HG03442 (cell line): ENCODE results near the gene PRPH.
"Not testable (repeated sequence)": the region's sequence is repeated elsewhere in the genome, so short reads cannot be mapped to it uniquely, and the experiment has no call there.

Source experiments
- ATAC-seq: cut with Tn5 transposase; IDR thresholded peaks from one replicate; pipeline ENCODE4 v1.9.1; 2021; ENCODE audit warnings: mild to moderate bottlenecking, moderate library complexity; ENCODE audit not compliant: unreplicated experiment

PRPH gene

DNA sequence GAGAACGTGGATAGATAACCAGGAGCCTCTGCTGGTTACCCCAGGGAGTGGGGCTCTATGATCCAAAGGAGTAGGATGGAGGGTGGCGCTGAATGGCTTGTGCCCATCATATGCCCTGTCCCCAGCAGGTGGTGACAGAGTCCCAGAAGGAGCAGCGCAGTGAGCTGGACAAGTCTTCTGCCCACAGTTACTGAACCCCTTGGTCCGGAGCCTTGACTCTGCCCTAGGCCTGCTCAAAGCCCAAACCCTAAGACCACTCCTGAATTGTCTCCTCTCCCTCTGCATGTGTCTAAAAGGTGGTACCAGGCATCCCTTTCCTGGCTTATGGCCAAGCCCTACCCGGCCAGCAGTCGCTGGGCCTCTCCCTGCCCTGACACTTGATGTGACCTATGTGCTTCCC is 3.2 kb downstream of the PRPH start:
- ATAC-seq: no peak

DNA sequence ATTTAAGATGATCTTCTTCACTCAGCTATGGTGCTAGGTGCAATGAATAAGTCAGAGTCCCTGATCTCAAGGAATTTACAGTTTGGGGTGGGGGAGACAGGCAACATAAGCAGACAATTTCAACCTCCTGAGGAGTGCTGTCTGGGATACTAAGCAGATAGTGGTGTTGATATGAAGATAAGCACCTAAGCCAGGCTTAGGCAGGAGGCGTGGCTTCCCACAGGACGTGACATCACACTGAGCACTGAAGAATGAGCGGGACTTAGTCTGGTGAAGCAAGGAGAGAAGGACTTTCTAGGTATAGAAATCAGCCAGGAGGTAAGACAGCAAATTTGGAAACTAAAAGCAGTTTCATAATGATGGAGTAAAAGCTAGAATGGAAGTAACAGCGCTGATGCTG is 6.8 kb downstream of the PRPH start:
- ATAC-seq: no peak

DNA sequence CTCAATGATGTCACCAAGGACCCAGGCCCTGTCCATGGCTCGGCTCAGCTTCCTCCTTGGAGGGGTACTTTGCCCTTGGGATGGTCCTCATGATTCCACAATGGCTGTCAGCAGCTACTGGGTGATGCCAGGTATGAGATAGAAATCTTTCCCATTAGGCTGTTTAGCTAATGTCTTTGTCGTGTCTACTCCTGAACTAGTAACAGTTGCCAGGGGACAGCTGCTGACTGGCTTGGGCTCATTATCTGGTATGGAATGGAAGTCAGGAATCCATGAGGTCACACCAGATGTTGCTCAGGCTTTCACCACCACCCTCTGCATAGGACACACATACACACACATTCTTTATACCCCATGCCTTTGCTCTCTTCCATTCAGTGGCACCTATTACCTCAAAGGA is 9.2 kb downstream of the PRPH start:
- ATAC-seq: no peak

DNA sequence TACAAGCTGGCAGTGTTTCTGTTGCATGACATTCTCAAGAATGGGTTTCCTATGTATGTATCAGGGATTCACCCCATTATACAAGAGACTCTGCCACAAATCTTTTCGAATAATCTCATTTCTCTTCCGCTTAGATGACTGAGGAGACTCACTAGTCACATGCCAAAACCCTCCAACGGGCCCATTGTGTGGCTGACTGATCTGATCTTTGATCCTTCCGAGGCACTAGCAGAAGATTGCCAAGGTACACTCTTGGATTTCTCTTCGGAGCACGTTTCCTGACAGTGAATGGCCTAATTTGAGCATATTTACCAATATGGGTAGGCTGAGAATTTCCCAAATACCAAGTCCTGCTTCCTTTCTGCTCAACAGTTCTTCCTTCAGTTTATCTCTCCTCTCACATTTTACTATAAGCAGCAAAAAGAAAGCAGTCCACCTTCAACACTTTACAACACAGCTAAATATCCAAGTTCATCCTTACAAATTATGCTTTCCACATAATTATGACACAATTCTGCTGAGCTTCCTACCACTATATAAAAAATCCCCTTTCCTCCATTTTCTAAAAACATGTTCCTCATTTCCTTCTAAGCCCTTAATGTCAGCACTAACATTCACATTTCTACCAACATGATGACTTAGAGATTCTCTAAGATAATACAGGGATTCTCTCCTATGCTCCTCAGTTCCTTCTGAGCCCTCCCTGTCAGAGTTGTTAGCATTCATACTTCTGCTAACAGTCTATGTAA is 11.0 kb downstream of the PRPH start:
- ATAC-seq: no peak

DNA sequence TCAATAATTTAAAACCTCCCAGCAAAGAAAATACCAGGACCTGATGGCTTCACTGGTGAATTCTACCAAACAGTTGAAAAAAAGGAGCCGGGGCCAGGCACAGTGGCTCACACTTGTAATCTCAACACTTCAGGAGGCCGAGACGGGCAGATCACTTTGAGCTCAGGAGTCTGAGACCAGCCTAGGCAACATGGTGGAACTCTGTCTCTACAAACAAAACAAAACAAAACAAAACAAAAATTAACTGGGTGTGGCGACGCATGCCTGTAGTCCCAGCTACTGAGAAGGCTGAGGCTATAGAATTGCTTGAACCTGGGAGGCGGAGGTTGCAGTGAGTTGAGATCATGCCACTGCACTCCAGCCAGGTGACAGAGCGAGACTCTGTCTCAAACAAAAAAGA is 14.4 kb downstream of the PRPH start:
- ATAC-seq: no peak

DNA sequence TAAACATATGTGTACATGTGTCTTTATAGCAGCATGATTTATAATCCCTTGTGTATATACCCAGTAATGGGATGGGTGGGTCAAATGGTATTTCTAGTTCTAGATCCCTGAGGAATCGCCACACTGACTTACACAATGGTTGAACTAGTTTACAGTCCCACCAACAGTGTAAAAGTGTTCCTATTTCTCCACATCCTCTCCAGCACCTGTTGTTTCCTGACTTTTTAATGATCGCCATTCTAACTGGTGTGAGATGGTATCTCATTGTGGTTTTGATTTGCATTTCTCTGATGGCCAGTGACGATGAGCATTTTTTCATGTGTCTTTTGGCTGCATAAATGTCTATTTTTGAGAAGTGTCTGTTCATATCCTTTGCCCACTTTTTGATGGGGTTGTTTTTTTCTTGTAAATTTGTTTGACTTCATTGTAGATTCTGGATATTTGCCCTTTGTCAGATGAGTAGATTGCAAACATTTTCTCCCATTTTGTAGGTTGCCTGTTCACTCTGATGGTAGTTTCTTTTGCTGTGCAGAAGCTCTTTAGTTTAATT is 15.6 kb downstream of the PRPH start:
- ATAC-seq: not testable (repeated sequence)

DNA sequence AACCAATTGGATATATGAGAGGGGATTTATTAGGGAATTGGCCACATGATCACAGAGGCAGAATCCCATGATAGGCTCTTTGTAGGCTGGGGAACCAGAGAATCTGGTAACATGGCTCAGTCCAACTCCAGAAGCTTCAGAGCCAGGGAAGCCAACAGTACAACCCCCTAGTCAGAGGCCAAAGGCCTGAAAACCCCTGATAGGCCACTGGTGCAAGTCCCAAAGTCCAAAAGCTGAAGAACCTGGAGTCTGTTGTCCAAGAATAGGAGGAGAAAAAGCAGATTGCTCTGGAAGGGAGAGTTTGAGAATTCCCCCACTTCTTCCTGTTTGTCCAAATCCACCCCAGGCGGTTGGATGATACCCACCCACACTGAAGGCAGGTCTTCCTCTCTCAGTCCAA is 19.9 kb downstream of the PRPH start:
- no peak for ATAC-seq

DNA sequence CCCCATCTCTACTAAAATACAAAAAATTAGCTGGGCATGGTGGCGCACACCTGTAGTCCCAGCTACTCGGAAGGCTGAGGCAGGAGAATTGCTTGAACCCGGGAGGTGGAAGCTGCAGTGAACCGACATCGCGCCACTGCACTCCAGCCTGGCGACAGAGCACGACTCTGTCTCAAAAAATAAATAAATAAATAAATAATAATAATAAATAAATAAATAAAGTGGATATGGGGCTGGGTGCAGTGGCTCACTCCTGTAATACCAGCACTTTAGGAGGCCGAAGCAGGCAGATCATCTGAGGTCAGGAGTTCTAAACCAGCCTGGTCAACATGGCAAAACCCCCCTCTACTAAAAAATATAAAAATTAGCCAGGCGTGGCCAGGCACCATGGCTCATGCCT is 22.2 kb downstream of the PRPH start:
- not testable (repeated sequence) for ATAC-seq

DNA sequence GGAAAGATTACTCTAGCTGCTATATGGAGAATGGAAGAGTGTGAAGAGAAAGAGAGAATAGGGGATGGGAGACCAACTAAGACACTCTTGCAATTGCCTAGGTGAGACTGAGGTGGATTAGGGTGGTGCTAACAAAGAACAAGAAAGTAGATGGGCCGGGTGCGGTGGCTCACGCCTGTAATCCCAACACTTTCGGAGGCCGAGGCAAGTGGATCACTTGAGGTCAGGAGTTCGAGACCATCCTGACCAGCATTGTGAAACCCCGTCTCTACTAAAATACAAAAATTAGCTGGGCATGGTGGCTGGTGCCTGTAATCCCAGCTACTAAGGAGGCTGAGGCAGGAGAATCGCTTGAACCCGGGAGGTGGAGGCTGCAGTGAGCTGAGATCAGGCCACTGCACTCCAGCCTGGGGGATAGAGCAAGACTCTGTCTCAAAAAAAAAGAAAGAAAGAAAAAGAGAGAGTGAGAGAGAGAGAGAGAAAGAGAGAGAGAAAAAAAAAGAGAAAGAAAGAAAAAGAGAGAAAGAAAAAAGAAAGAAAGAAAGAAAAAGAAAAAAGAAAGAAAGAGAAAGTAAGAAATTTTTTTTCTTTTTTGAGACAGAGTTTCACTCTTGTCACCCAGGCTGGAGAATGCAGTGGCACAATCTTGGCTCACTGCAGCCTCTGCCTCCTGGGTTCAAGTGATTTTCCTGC is 25.6 kb downstream of the PRPH start:
- ATAC-seq: not testable (repeated sequence)

DNA sequence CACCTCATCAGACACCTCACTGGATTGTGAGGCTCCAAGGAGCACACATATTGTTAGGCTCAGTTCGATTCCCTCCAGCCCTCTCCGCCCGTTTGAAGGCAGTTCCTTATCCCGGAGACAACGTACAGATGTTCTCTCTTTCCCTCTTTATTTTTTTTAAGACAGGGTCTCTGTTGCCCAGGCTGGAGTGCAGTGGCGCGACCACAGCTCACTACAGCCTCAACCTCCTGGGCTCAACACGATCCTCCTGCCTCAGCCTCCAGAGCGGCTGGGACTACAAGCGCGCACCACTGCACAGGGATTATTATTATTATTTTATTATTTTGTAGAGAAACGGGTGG is 27.4 kb downstream of the PRPH start:
- no peak for ATAC-seq

DNA sequence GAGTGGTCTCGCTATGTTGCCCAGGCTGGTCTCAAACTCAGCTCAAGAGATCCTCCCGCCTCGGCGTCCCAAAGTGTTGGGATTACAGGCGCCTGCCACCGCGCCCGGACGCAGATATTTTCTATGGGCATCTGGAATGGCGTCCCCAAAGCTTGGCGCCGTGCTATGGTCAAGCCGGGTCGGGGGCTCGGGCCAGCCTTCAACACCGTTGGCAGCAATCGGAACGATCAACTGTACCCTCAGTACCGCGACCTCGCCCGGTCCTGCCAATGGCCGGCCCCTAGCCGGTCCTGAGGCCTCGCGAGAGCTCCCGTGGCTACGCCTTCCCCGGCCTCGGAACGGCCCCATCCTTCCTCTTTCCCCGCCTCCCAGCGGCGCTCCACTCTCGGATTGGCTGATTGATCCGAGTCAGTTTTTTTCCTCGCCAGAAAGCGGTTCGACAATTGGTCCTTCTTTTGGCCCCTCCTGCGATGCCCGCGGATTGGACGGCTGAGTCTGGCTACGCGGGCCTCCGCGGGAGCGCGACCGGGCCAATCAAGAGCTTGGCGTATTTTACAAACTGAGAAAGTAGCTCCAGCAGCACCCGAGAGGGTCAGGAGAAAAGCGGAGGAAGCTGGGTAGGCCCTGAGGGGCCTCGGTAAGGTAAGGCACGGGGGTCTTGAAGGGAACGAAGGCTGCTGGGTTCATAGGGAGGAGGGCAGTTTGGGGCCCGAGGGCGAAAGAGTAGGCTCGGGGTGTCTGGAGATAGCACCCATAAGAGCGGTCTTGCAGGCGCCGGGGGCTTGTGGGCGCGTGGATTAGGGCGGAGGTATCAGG is 28.0 kb downstream of the PRPH start, which contains the start of gene TROAP:
Gene TROAP (plus strand): TSS at position 548 of the 816 bp plus-strand sequence. CDS start 354 bp downstream, outside the sequence.
- ATAC-seq: peak; percentile 95

DNA sequence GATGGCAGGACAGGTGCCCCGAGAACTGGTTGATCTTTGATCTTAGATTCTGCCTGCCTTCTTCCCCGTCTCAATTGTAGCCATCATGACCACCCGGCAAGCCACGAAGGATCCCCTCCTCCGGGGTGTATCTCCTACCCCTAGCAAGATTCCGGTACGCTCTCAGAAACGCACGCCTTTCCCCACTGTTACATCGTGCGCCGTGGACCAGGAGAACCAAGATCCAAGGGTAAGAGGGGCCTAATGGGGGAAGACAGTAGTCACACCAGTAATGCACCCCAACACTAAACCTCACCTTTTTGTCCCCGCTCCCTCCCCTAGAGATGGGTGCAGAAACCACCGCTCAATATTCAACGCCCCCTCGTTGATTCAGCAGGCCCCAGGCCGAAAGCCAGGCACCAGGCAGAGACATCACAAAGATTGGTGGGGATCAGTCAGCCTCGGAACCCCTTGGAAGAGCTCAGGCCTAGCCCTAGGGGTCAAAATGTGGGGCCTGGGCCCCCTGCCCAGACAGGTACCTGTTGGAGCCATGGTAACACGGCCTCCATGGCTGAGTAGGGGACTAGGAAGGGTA is 28.7 kb downstream of the PRPH start:
- ATAC-seq: no peak

DNA sequence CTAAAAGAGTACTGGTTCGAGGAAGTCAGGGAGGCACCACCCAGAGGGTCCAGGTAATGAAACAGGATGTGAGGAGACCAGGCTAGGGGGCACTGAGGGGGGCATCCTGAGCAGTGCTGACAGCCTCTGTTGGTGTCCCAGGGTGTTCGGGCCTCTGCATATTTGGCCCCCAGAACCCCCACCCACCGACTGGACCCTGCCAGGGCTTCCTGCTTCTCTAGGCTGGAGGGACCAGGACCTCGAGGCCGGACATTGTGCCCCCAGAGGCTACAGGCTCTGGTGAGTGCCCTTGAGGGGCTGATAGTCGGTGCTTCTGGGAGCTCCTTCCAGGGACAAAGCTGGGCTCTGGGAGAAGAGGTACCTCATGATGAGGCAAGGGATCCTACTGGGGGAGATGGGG is 30.7 kb downstream of the PRPH start:
- ATAC-seq: no peak

DNA sequence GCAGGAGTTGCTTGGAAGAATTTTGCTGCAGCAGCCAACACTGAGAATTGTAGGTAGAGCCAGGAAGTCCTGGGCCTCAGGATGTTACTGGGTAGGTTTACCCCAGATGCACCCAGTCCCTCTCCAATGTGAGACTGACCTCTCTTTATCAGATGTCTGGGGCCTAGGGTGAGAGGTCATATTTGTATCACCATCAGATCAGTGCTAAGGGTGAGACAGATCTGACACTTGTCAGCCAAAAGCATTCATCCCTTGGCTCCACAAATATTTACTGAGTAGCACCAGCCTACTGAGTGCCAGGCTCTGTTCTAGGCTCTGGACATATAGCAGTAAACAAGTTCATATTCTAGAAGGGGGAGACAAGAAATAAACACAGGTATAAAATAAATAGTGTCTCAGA is 32.4 kb downstream of the PRPH start:
- no peak for ATAC-seq

DNA sequence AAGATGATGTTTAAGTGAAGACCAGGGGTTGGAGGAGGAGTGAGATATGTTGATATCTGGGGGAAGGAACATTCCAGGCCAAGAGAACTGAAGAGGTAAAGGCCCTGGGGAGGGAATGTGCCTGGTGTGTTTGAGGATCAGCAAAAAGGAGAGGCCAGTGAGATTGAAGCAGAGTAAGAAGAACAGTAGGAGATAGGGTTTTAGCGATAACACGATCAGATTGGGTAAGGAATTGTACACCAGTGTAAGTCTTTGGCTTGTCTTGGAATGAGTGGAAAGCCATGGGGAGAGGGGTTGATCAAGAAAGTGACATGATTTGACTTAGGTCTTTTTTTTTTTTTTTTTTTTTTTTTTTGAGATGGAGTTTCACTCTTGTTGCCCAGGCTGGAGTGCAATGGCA is 32.9 kb downstream of the PRPH start:
- no peak for ATAC-seq

DNA sequence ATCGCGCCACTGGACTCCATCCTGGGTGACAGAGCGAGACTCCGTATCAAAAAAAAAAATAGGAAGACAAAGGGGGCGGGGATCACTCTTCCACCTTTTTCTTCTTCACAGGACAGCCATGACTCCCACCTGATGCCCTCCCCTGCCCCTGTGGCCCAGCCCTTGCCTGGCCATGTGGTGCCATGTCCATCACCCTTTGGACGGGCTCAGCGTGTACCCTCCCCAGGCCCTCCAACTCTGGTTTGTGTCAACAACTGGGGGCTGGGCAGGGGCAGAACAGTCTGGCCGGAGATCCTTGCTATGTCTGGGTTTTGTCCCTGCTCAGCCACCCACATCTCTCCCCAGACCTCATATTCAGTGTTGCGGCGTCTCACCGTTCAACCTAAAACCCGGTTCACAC is 33.9 kb downstream of the PRPH start:
- no peak for ATAC-seq

DNA sequence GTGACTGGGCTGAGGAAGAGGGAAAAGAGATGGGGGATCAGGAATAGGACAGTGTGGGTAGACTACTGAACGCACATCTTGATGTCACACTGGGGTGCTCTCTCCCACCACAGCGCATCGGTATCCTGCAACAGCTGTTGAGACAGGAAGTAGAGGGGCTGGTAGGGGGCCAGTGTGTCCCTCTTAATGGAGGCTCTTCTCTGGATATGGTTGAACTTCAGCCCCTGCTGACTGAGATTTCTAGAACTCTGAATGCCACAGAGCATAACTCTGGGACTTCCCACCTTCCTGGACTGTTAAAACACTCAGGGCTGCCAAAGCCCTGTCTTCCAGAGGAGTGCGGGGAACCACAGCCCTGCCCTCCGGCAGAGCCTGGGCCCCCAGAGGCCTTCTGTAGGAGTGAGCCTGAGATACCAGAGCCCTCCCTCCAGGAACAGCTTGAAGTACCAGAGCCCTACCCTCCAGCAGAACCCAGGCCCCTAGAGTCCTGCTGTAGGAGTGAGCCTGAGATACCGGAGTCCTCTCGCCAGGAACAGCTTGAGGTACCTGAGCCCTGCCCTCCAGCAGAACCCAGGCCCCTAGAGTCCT is 35.2 kb downstream of the PRPH start:
- no peak for ATAC-seq

DNA sequence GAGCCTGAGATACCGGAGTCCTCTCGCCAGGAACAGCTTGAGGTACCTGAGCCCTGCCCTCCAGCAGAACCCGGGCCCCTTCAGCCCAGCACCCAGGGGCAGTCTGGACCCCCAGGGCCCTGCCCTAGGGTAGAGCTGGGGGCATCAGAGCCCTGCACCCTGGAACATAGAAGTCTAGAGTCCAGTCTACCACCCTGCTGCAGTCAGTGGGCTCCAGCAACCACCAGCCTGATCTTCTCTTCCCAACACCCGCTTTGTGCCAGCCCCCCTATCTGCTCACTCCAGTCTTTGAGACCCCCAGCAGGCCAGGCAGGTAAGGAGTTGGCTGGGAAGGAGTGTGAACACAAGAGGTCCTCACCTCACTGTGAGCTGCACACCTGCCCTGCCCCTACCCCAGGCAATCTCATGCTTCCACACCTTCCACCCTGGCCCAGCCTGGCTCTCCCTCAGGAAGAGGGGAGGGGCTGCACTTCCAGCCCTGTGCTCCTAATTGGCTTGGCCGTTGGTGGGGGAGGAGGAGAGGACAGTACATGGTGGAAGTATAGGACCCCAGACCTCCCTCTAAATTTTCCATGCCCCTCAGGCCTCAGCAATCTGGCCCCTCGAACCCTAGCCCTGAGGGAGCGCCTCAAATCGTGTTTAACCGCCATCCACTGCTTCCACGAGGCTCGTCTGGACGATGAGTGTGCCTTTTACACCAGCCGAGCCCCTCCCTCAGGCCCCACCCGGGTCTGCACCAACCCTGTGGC is 35.9 kb downstream of the PRPH start:
- no peak for ATAC-seq

DNA sequence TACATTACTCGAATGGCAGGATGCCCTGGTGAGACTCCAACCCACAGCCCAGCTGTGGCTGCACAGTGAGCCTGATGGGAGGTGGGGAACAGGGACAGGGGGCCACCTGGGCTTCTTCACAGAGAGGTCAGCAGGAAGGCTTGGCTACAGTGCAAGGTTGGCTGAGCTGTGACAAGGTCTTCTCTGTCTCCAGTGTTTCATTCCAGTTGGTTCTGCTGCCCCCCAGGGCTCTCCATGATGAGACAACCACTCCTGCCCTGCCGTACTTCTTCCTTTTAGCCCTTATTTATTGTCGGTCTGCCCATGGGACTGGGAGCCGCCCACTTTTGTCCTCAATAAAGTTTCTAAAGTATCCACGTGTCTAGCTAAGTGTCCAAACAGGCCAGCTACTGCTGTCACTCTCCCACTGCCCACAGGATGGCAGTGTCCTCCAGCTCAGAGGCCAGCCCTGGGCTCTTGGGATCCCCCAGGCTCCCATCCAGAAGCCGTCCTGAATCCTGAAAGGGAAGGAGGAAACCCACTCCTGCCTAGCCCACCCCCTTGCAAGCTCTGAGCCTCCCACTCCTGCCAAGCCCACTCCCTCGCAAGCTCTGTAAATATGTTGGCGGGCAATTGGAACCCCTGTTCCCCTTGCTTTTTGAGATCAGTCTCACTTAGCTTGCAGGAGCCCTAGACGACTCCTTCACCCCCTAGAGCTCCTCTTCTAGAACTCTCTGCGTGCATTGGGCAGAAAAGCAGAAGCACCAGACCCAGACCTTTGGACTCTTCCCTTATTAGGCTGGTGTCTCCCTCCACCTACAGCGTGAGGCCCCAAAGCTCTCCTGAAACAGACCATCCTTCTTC is 36.7 kb downstream of the PRPH start:
- ATAC-seq: no peak
